CD8-positive, alpha-beta memory T cell (primary cell): ENCODE data around the gene GANC. TPM values are rescaled to one million over a fixed set of nuclear protein-coding genes. Genes with fewer than 3 reads are reported as not detected.
"Not testable (repeated sequence)": the region's sequence is repeated elsewhere in the genome, so short reads cannot be mapped to it uniquely, and the experiment has no call there.

Experiments
- CTCF ChIA-PET: fragments of 350-600 bp; sonication (Branson Sonifier 250); formaldehyde crosslinking; loops from one replicate; lab custom pipeline; 2021; ENCODE audit warnings: antibody characterized with exemption; lab: Charles Lee
- POLR2A ChIA-PET: fragments of 350-600 bp; sonication (Branson Sonifier 250); formaldehyde crosslinking; loops from one replicate; lab custom pipeline; 2021; ENCODE audit warnings: antibody characterized with exemption; lab: Charles Lee
- DNase-seq, 5 donors: peaks; one replicate each; pipeline versions ENCODE4 v3.0.0 to v3.0.0-alpha.2; 2020 to 2022; ENCODE audit warnings: mixed read lengths in 1 of 5
- H3K27ac ChIP-seq: one replicate; pipeline ENCODE4 v1.7.0; 2013; ENCODE audit warnings: low read depth, mild to moderate bottlenecking, low read length, moderate library complexity
- H3K27me3 ChIP-seq: 2 replicates; pipeline ENCODE4 v1.7.0; 2013; ENCODE audit warnings: low read length, mild to moderate bottlenecking; ENCODE audit not compliant: insufficient read depth, poor library complexity, severe bottlenecking
- H3K36me3 ChIP-seq: 2 replicates; pipeline ENCODE4 v1.7.0; 2013; ENCODE audit warnings: mild to moderate bottlenecking, low read length, moderate library complexity; ENCODE audit not compliant: insufficient read depth
- H3K4me1 ChIP-seq: 2 replicates; pipeline ENCODE4 v1.7.0; 2013; ENCODE audit warnings: mild to moderate bottlenecking, low read length, moderate library complexity; ENCODE audit not compliant: insufficient read depth
- H3K4me3 ChIP-seq: 2 replicates; pipeline ENCODE4 v1.7.0; 2013; ENCODE audit warnings: mild to moderate bottlenecking, low read length
- H3K9me3 ChIP-seq: 2 replicates; pipeline ENCODE4 v1.7.0; 2013; ENCODE audit warnings: mild to moderate bottlenecking, low read length
- H3K27ac Mint-ChIP-seq, 8 donors: one replicate each; pipeline ENCODE4 v1.8.0; 2020 to 2021; ENCODE audit warnings: mixed read lengths in 8 of 8, mild to moderate bottlenecking in 6 of 8, inconsistent platforms in 3 of 8, moderate library complexity in 3 of 8
- H3K27me3 Mint-ChIP-seq, 2 donors: one replicate each; pipeline ENCODE4 v1.8.0; 2020 to 2021; ENCODE audit warnings: mixed read lengths in 2 of 2, mild to moderate bottlenecking in 1 of 2, moderate library complexity in 1 of 2
- H3K36me3 Mint-ChIP-seq, 3 donors: one replicate each; pipeline ENCODE4 v1.8.0; 2020 to 2021; ENCODE audit warnings: mixed read lengths in 3 of 3, inconsistent platforms in 1 of 3, mild to moderate bottlenecking in 1 of 3
- H3K4me1 Mint-ChIP-seq, 3 donors: one replicate each; pipeline ENCODE4 v1.8.0; 2020 to 2021; ENCODE audit warnings: mixed read lengths in 3 of 3, inconsistent platforms in 1 of 3, mild to moderate bottlenecking in 1 of 3
- H3K4me3 Mint-ChIP-seq, 7 donors: one replicate each; pipeline ENCODE4 v1.8.0; 2020 to 2021; ENCODE audit warnings: mixed read lengths in 7 of 7, mild to moderate bottlenecking in 6 of 7, moderate library complexity in 4 of 7, inconsistent platforms in 2 of 7
- H3K9me3 Mint-ChIP-seq, 5 donors: one replicate each; pipeline ENCODE4 v1.8.0; 2020 to 2022; ENCODE audit warnings: mixed read lengths in 5 of 5, mild to moderate bottlenecking in 3 of 5, moderate library complexity in 2 of 5, inconsistent platforms in 1 of 5
- polyA plus RNA-seq: library from polyadenylated mRNA; unstranded; fragments of 300-500 nt; fragmentation: Illumina TruSeq; gene quantifications from one replicate; pipeline ENCODE4 v1.2.3, GENCODE V29; 2021
- total RNA-seq, 2 experiments: library from RNA; stranded (reverse); gene quantifications; one replicate each; pipeline ENCODE4 v1.2.3, GENCODE V29; 2021

GANC gene
- total and polyA plus RNA-seq, 3 experiments from 2014 or later, result 12.2 to 19.0 (median 18.0) TPM

DNA sequence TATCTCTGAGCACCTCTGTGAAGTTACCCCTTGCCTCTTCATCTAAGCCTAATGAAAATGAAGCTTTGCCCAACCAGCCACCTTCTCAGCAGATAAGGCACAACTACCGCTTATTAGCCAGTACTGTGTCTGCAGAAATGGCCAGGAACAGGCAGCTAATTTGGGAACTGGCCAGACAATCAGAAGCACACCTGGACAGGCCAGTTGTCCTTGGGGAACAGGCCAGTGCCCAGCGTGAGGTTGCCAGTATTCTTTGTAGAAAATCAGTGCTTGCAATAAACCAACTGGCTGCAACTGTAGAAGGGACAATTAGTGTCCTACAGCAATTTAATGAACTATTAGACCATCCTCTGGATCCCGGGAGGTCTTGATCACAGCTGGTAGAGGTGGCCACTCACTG lies 10.7 kb downstream of the GANC start:
- H3K4me3 Mint-ChIP-seq, result no peak overlapping the region
- H3K27ac ChIP-seq, result no peak overlapping the region
- H3K36me3 ChIP-seq, result peaks cover 16% of the 10 kb centered on the region
- no peak for DNase-seq
- no peaks in the 10 kb centered on the region for H3K27me3 ChIP-seq
- no peaks in the 10 kb centered on the region for H3K4me1 Mint-ChIP-seq
- H3K27me3 Mint-ChIP-seq, result no peaks in the 10 kb centered on the region
- no peaks in the 10 kb centered on the region for H3K4me1 ChIP-seq
- no peaks in the 10 kb centered on the region for H3K9me3 ChIP-seq
- no peak overlapping the region for H3K4me3 ChIP-seq
- H3K36me3 Mint-ChIP-seq, result peaks cover 0 to 82% (median 11%) of the 10 kb centered on the region in 3 donors
- no peak overlapping the region for H3K27ac Mint-ChIP-seq
- H3K9me3 Mint-ChIP-seq, result no peaks in the 10 kb centered on the region
- POLR2A ChIA-PET, result no interaction called here
- CTCF ChIA-PET, result no interaction called here

DNA sequence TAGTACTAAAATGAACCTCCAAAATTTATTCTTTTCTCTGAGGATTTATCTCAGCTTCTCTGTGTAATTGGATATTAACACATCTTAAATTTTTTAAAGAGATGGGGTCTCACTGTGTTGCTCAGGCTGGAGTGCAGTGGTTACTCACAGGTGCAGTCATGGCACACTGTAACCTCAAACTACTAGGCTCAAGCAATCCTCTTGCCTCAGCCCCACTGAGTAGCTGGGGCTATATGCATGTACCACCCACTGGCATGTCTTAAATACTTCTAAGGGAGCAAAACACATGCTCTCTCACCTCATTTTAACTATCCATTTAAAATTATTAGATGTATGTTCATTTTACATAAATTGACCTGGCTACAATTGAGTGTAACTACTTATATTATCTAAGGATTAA lies 11.6 kb downstream of the GANC start:
- Mint-ChIP-seq H3K27ac (no peak overlapping the region), H3K4me1 (no peaks in the 10 kb centered on the region), H3K9me3 (no peaks in the 10 kb centered on the region), H3K4me3 (no peak overlapping the region), H3K36me3 (peaks cover 0 to 82% (median 18%) of the 10 kb centered on the region in 3 donors), H3K27me3 (no peaks in the 10 kb centered on the region)
- H3K9me3 ChIP-seq, result no peaks in the 10 kb centered on the region
- no peaks in the 10 kb centered on the region for H3K4me1 ChIP-seq
- ChIA-PET CTCF (no interaction called here), POLR2A (no interaction called here)
- peaks cover 16% of the 10 kb centered on the region for H3K36me3 ChIP-seq
- H3K27me3 ChIP-seq, result no peaks in the 10 kb centered on the region
- H3K27ac ChIP-seq, result no peak overlapping the region
- no peak for DNase-seq
- H3K4me3 ChIP-seq, result no peak overlapping the region

DNA sequence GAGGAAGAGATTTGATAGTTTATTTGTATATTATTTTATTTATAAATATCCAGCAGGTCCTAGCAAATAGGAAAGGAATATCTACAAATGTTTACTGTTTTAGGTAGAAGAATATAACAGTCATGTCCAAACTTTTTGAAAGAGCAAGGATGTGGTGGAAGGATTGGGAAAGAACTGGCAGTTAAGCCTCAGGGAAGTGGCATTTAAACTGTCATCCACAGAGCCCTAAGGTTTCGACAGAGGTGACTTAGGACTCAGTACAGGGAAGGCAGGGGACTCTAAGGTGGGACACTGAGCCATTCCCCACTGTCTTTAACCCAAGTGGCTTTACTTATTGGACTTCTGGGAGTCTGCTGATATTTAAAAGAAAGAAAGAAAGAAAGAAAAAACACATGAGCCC lies 12.0 kb downstream of the GANC start:
- CTCF ChIA-PET, result no interaction called here
- H3K9me3 Mint-ChIP-seq, result no peaks in the 10 kb centered on the region
- no peak overlapping the region for H3K27ac Mint-ChIP-seq
- H3K9me3 ChIP-seq, result no peaks in the 10 kb centered on the region
- peaks cover 0 to 82% (median 18%) of the 10 kb centered on the region in 3 donors for H3K36me3 Mint-ChIP-seq
- DNase-seq, result no peak
- POLR2A ChIA-PET, result no interaction called here
- no peaks in the 10 kb centered on the region for H3K27me3 ChIP-seq
- H3K27me3 Mint-ChIP-seq, result no peaks in the 10 kb centered on the region
- H3K4me1 Mint-ChIP-seq, result no peaks in the 10 kb centered on the region
- no peaks in the 10 kb centered on the region for H3K4me1 ChIP-seq
- H3K36me3 ChIP-seq, result peaks cover 16% of the 10 kb centered on the region
- no peak overlapping the region for H3K4me3 Mint-ChIP-seq
- H3K27ac ChIP-seq, result no peak overlapping the region
- no peak overlapping the region for H3K4me3 ChIP-seq

DNA sequence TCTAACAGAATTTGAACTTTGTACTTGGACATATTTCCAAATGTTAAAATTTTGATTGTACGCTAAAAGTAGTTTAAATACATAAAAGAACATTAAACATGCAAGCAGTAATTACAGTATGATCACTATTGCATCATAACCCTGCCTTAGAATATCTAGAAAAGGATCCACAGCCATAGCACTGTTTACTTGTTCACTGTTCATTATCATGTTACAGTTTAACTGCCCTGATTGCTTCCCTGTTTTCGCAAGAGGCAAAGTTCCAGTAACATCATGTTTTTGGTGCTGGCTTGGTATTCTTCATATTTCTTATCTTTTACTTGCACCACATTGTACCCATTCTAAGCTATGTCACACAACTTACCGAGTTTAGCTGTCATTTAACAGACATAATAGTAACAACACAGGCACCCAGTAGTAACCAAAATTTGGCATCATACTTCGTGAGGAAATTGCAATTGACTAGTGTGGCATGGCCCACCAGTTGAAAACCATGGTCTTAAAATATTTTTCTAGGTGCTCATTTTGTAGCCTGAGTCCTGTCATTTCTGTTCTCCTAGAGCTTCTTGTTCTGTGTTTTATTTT lies 13.5 kb downstream of the GANC start:
- H3K27ac Mint-ChIP-seq, result no peak overlapping the region
- H3K27me3 Mint-ChIP-seq, result no peaks in the 10 kb centered on the region
- H3K9me3 Mint-ChIP-seq, result no peaks in the 10 kb centered on the region
- H3K36me3 Mint-ChIP-seq, result peaks cover 0 to 82% (median 25%) of the 10 kb centered on the region in 3 donors
- no peak overlapping the region for H3K4me3 Mint-ChIP-seq
- Histone ChIP-seq H3K9me3 (no peaks in the 10 kb centered on the region), H3K4me3 (no peak overlapping the region), H3K27me3 (no peaks in the 10 kb centered on the region), H3K27ac (no peak overlapping the region), H3K4me1 (no peaks in the 10 kb centered on the region), H3K36me3 (peaks cover 10% of the 10 kb centered on the region)
- ChIA-PET POLR2A (no interaction called here), CTCF (interaction anchor here (0.9 kb wide), 1 partner anchor 11 kb away, joined by 4 read pairs; no protein-coding TSS in a partner anchor)
- DNase-seq, result no peak
- H3K4me1 Mint-ChIP-seq, result no peaks in the 10 kb centered on the region

DNA sequence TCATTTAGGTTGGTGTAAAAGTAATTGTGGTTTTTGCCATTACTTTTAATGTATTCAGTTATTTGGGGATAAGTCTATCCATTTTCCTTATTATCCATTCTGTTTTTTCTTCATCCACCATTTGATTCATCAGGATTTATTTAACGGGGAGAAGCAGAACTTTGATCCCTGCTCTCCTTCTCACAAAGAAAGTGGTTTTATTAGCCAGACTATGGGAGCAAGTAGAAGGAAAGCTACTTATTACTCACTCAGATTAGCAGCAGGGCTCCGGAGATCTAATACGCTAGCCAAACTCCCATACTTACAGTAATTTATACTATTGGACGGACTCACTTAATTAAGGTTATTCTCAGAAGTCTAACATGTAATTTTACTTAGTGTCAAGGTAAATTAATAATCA lies 14.9 kb downstream of the GANC start:
- Mint-ChIP-seq H3K27me3 (no peaks in the 10 kb centered on the region), H3K36me3 (peaks cover 5 to 84% (median 37%) of the 10 kb centered on the region in 3 donors), H3K27ac (no peak overlapping the region), H3K4me3 (no peak overlapping the region), H3K4me1 (no peaks in the 10 kb centered on the region), H3K9me3 (no peaks in the 10 kb centered on the region)
- no peak for DNase-seq
- Histone ChIP-seq H3K4me3 (no peak overlapping the region), H3K4me1 (no peaks in the 10 kb centered on the region), H3K27me3 (no peaks in the 10 kb centered on the region), H3K9me3 (no peaks in the 10 kb centered on the region), H3K27ac (no peak overlapping the region), H3K36me3 (peaks cover 14% of the 10 kb centered on the region)
- POLR2A ChIA-PET, result no interaction called here
- CTCF ChIA-PET, result no interaction called here

DNA sequence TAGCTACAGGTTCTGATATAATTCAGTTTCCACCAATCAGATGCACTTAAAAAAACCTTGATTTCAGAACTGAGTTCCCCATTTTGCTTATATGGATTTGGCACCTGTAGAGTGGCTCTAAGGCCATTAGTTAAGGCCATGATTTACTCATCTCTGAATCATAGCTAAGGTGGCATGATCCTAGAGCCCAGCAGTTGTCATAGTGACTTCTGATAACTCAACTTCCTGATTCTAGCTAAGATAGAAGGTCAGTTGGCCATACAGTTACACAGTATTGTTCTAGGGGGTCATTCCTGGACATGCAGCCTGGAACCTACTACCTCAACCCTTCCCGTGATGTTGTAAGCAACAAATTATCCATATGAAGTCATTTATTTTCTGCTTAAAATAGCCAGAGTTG lies 16.2 kb downstream of the GANC start:
- Histone ChIP-seq H3K9me3 (no peaks in the 10 kb centered on the region), H3K4me1 (no peaks in the 10 kb centered on the region), H3K36me3 (peaks cover 7% of the 10 kb centered on the region), H3K4me3 (no peak overlapping the region), H3K27me3 (no peaks in the 10 kb centered on the region), H3K27ac (no peak overlapping the region)
- H3K27me3 Mint-ChIP-seq, result no peaks in the 10 kb centered on the region
- DNase-seq, result no peak
- POLR2A ChIA-PET, result no interaction called here
- CTCF ChIA-PET, result no interaction called here
- H3K36me3 Mint-ChIP-seq, result peaks cover 8 to 81% (median 36%) of the 10 kb centered on the region in 3 donors
- no peaks in the 10 kb centered on the region for H3K9me3 Mint-ChIP-seq
- H3K27ac Mint-ChIP-seq, result no peak overlapping the region
- H3K4me3 Mint-ChIP-seq, result no peak overlapping the region
- no peaks in the 10 kb centered on the region for H3K4me1 Mint-ChIP-seq

DNA sequence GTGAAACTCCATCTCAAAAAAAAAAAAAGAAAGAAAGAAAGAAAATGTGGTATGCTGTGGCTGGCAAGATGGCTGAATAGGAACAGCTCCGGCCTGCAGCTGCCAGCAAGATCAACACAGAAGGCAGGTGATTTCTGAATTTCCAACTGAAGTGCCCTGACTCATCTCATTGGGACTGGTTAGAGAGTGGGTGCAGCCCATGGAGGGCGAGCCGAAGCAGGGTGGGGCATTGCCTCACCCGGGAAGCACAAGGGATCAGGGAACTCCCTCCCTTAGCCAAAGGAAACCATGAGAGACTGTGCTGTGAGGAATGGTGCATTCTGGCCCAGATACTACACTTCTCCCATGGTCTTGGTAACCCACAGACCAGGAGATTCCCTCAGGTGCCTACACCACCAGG lies 28.0 kb downstream of the GANC start:
- peaks cover 0 to 15% (median 6%) of the 10 kb centered on the region in 5 donors for H3K9me3 Mint-ChIP-seq
- H3K27ac ChIP-seq, H3K27ac Mint-ChIP-seq, H3K27me3 Mint-ChIP-seq, H3K36me3 ChIP-seq, H3K4me1 ChIP-seq, DNase-seq, H3K9me3 ChIP-seq, H3K4me1 Mint-ChIP-seq, H3K4me3 Mint-ChIP-seq, H3K4me3 ChIP-seq, H3K27me3 ChIP-seq, POLR2A ChIA-PET, CTCF ChIA-PET: not testable (repeated sequence)
- peaks cover 25 to 43% (median 33%) of the 10 kb centered on the region in 3 donors for H3K36me3 Mint-ChIP-seq

DNA sequence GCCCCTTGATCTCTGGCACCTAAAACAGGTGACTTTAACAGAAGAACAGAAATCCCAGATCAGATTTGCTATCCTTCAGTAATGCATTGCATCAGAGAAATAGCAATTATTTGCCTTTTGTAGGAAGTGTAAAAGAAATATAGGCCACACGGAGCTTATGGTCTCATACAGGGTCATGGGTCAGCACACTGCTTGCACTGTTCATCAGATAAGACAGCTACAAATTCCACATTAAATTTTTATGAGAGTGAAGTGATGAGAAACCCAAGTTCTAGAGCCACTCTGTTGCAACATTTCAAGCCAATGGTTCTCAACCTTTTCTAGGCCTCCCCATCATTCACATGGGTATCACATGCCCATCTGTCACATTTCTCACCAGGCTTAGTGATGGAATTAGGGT lies 33.7 kb downstream of the GANC start:
- Mint-ChIP-seq H3K4me1 (no peaks in the 10 kb centered on the region), H3K27ac (peak overlapping the region in 1 of 8 donors; percentile 34), H3K9me3 (peaks cover 0 to 15% (median 6%) of the 10 kb centered on the region in 5 donors), H3K4me3 (no peak overlapping the region), H3K27me3 (no peaks in the 10 kb centered on the region), H3K36me3 (peaks cover 25 to 49% (median 40%) of the 10 kb centered on the region in 3 donors)
- ChIA-PET POLR2A (no interaction called here), CTCF (no interaction called here)
- Histone ChIP-seq H3K27me3 (no peaks in the 10 kb centered on the region), H3K9me3 (no peaks in the 10 kb centered on the region), H3K27ac (no peak overlapping the region), H3K4me1 (no peaks in the 10 kb centered on the region), H3K36me3 (peaks cover 8% of the 10 kb centered on the region), H3K4me3 (no peak overlapping the region)
- no peak for DNase-seq
